Measurements from ENCODE around the gene MSANTD1.

The MSANTD1 gene

GRCh38 chr4:3305610-3306371 lies 56.8 kb downstream of the MSANTD1 start:
- no peak for DNase-seq (ENCODE audit: extremely low read depth, low read depth)
- TF ChIP-seq CTCF (IDR thresholded peaks at IDR 0.05; ENCODE audit: low read depth, low read length, missing control alignments) = no peak
- no peak overlapping the region for H3K4me3 ChIP-seq (replicated peaks; ENCODE audit: low read depth, low read length)

Measured in HFF-Myc (cell line).